ENCODE results near the gene TCEAL3. TPM values are rescaled to one million over a fixed set of nuclear protein-coding genes. Genes with fewer than 3 reads are reported as not detected.

The TCEAL3 gene
- total and polyA plus RNA-seq, 9 of the 15 experiments (the other 6 are each of a cell fraction or from before 2014, with no cell fraction given) = not detected

DNA sequence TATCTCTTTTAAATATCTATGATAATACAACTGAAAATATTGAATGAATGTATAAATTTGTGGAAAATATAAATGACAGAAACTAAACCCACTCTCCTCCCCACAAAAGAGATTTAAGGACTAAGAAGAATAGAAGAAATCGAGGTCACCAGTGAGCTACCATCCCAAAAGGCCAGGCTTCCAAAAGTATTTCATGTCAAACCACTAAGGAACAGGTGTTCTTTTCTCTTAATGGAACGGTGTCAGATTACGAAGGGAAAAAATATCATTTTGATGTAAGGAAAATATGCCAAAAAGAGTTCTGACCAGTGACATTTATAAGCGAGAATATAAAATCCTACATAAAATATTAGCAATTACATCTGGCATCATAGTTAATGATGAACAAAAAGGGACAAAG, 36.0 kb upstream of the TCEAL3 start:
- Histone ChIP-seq H3K79me2 (ENCODE audit: control insufficient read depth, insufficient read depth, low read length) (no peaks in the 10 kb centered on the region), H3K4me2 (ENCODE audit: insufficient read depth, low read length) (no peak overlapping the region), H3K4me3 (no peak overlapping the region), H3K27ac (ENCODE audit: extremely low read depth, low read depth, low read length) (no peak overlapping the region), H3K9me3 (replicated peaks; ENCODE audit: control insufficient read depth, insufficient read depth, low read depth, low read length) (no peaks in the 10 kb centered on the region), H3K9me1 (ENCODE audit: control insufficient read depth, insufficient read depth, low read length) (no peaks in the 10 kb centered on the region), H2AFZ (ENCODE audit: low read depth, low read length) (no peak overlapping the region), H4K20me1 (replicated peaks; ENCODE audit: control insufficient read depth, insufficient read depth, low read length) (no peaks in the 10 kb centered on the region), H3K27me3 (ENCODE audit: control insufficient read depth in 2 of 2, insufficient read depth in 2 of 2, low read length in 2 of 2) (no peaks in the 10 kb centered on the region), H3K9ac (ENCODE audit: insufficient read depth in 1 of 2, low read depth in 2 of 2, low read length in 2 of 2) (no peak overlapping the region), H3K36me3 (ENCODE audit: control insufficient read depth, insufficient read depth, low read length) (no peaks in the 10 kb centered on the region), H3K4me1 (replicated peaks in 1 of 2; ENCODE audit: control insufficient read depth in 2 of 2, insufficient read depth in 2 of 2, low read length in 2 of 2) (no peaks in the 10 kb centered on the region)
- TF ChIP-seq, protein P1, sequence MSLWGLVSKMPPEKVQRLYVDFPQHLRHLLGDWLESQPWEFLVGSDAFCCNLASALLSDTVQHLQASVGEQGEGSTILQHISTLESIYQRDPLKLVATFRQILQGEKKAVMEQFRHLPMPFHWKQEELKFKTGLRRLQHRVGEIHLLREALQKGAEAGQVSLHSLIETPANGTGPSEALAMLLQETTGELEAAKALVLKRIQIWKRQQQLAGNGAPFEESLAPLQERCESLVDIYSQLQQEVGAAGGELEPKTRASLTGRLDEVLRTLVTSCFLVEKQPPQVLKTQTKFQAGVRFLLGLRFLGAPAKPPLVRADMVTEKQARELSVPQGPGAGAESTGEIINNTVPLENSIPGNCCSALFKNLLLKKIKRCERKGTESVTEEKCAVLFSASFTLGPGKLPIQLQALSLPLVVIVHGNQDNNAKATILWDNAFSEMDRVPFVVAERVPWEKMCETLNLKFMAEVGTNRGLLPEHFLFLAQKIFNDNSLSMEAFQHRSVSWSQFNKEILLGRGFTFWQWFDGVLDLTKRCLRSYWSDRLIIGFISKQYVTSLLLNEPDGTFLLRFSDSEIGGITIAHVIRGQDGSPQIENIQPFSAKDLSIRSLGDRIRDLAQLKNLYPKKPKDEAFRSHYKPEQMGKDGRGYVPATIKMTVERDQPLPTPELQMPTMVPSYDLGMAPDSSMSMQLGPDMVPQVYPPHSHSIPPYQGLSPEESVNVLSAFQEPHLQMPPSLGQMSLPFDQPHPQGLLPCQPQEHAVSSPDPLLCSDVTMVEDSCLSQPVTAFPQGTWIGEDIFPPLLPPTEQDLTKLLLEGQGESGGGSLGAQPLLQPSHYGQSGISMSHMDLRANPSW (CRISPR knock-in tag; IDR thresholded peaks at IDR 0.05) = no peak
- TF ChIP-seq NR2C1 (IDR thresholded peaks at IDR 0.05) = no peak
- TF ChIP-seq NR2C1 (tag; IDR thresholded peaks at IDR 0.05) = no peak
- no peak for FAIRE-seq
- WGBS (ENCODE audit: insufficient coverage, low coverage, missing lambda C conversion rate) = 0% methylated on average over 4 of the region's 4 CpGs
- intact Hi-C loops (cut with micrococcal nuclease) = no loop called here
- no peak for DNase-seq (ENCODE audit: extremely low read depth in 1 of 4, low spot score in 3 of 4)
- ChIA-PET POLR2A (no interaction called here), CTCF (ENCODE audit: low intra/inter-chr PET ratio) (no interaction called here)
- ATAC-seq = no peak
- in situ Hi-C loops (cut with MboI) = no loop called here
- no TSS peak for BruUV-seq (replicated peaks)

DNA sequence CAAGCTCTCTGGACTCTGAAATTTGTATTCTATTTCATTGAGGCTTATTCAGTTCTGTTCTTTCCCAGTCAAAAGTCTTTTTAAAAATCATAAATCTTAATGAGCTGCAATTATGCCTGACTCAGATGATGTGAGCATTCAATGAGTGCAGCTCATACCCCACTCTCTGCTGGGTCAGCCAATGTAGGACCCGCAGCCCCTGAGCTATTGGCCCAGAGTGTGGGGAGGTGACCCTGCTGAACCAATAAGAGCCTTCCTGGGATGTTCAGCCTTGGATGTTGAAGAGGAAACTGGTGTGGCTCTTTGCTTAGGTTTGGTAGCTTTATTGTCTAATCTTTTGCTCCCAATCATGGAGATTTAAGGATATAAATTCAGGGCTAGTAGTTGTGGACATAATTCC, 34.6 kb upstream of the TCEAL3 start:
- intact Hi-C loops (cut with micrococcal nuclease) = no loop called here
- H3K4me2 ChIP-seq (ENCODE audit: insufficient read depth, low read length) = no peak overlapping the region

More for the DNA sequence above, 34.6 kb upstream of the TCEAL3 start:
- Histone ChIP-seq H3K4me3 (no peak overlapping the region), H3K79me2 (ENCODE audit: control insufficient read depth, insufficient read depth, low read length) (no peaks in the 10 kb centered on the region), H3K9me1 (ENCODE audit: control insufficient read depth, insufficient read depth, low read length) (no peaks in the 10 kb centered on the region), H3K36me3 (ENCODE audit: control insufficient read depth, insufficient read depth, low read length) (no peaks in the 10 kb centered on the region), H2AFZ (ENCODE audit: low read depth, low read length) (no peak overlapping the region), H3K27ac (ENCODE audit: extremely low read depth, low read depth, low read length) (no peak overlapping the region), H4K20me1 (replicated peaks; ENCODE audit: control insufficient read depth, insufficient read depth, low read length) (no peaks in the 10 kb centered on the region), H3K9ac (ENCODE audit: insufficient read depth in 1 of 2, low read depth in 2 of 2, low read length in 2 of 2) (no peak overlapping the region), H3K4me1 (replicated peaks in 1 of 2; ENCODE audit: control insufficient read depth in 2 of 2, insufficient read depth in 2 of 2, low read length in 2 of 2) (no peaks in the 10 kb centered on the region), H3K9me3 (replicated peaks; ENCODE audit: control insufficient read depth, insufficient read depth, low read depth, low read length) (no peaks in the 10 kb centered on the region), H3K27me3 (ENCODE audit: control insufficient read depth in 2 of 2, insufficient read depth in 2 of 2, low read length in 2 of 2) (no peaks in the 10 kb centered on the region)
- in situ Hi-C loops (cut with MboI) = no loop called here
- FAIRE-seq (no peak), ATAC-seq (no peak), DNase-seq (ENCODE audit: extremely low read depth in 1 of 4, low spot score in 3 of 4) (no peak)
- BruUV-seq (replicated peaks) = no TSS peak
- CTCF ChIA-PET (ENCODE audit: low intra/inter-chr PET ratio) = no interaction called here
- TF ChIP-seq ESRRB (CRISPR knock-in tag; IDR thresholded peaks at IDR 0.05; ENCODE audit: borderline replicate concordance) = no peak
- POLR2A ChIA-PET = no interaction called here
- WGBS (ENCODE audit: insufficient coverage, low coverage, missing lambda C conversion rate) = 0% methylated on average over 1 of the region's 1 CpG
